Measurements from ENCODE around the gene CSMD2.

Gene CSMD2

GRCh38 chr1:33821291-33821690, 343.7 kb downstream of the CSMD2 start:
- ATAC-seq = no peak
- TF ChIP-seq ZNF70 (CRISPR knock-in tag; IDR thresholded peaks at IDR 0.05) (no peak), ZNF565 (CRISPR knock-in tag; conservative IDR thresholded peaks at IDR 0.05; ENCODE audit: low read depth) (no peak), ARNTL (CRISPR knock-in tag; IDR thresholded peaks at IDR 0.05; ENCODE audit: borderline replicate concordance, low read depth) (no peak), OSR1 (CRISPR knock-in tag; IDR thresholded peaks at IDR 0.05) (no peak), GLIS3 (CRISPR knock-in tag; IDR thresholded peaks at IDR 0.05) (no peak), POU6F1 (CRISPR knock-in tag; IDR thresholded peaks at IDR 0.05; ENCODE audit: borderline replicate concordance, low read depth) (no peak), CREB5 (CRISPR knock-in tag; IDR thresholded peaks at IDR 0.05; ENCODE audit: low read depth) (no peak), ZC3H10 (CRISPR knock-in tag; IDR thresholded peaks at IDR 0.05) (no peak)

GRCh38 chr1:33820804-33821203, 344.2 kb downstream of the CSMD2 start:
- TF ChIP-seq TOX (CRISPR knock-in tag; IDR thresholded peaks at IDR 0.05; ENCODE audit: borderline replicate concordance) (no peak), TCF4 (CRISPR knock-in tag; IDR thresholded peaks at IDR 0.05; ENCODE audit: borderline replicate concordance) (no peak), OSR1 (CRISPR knock-in tag; IDR thresholded peaks at IDR 0.05) (no peak), CSDC2 (CRISPR knock-in tag; IDR thresholded peaks at IDR 0.05) (no peak)
- ATAC-seq = no peak

- ATAC-seq = no peak; the same call in 2 of the 3 replicates
- TF ChIP-seq PATZ1 (CRISPR knock-in tag; IDR thresholded peaks at IDR 0.05; ENCODE audit: borderline replicate concordance) = no peak
- no peak for TF ChIP-seq ZFP30 (CRISPR knock-in tag; IDR thresholded peaks at IDR 0.05)
- TF ChIP-seq POU6F1 (CRISPR knock-in tag; IDR thresholded peaks at IDR 0.05; ENCODE audit: borderline replicate concordance, low read depth) = no peak
- TF ChIP-seq TCF4 (CRISPR knock-in tag; IDR thresholded peaks at IDR 0.05; ENCODE audit: borderline replicate concordance) = peak; percentile 98
- no peak for TF ChIP-seq SNAI2 (CRISPR knock-in tag; IDR thresholded peaks at IDR 0.05)
- peak; percentile 84 for TF ChIP-seq TSHZ2 (CRISPR knock-in tag; IDR thresholded peaks at IDR 0.05)
- TF ChIP-seq GLIS3 (CRISPR knock-in tag; IDR thresholded peaks at IDR 0.05) = no peak
- no peak for TF ChIP-seq CREB5 (CRISPR knock-in tag; IDR thresholded peaks at IDR 0.05; ENCODE audit: low read depth)
- TF ChIP-seq ARNTL (CRISPR knock-in tag; IDR thresholded peaks at IDR 0.05; ENCODE audit: borderline replicate concordance, low read depth) = no peak
- TF ChIP-seq ZNF70 (CRISPR knock-in tag; IDR thresholded peaks at IDR 0.05) = no peak
These were observed 345.1 kb downstream of the CSMD2 start for GRCh38 chr1:33819913-33820311.

- TF ChIP-seq PPARA (CRISPR knock-in tag; IDR thresholded peaks at IDR 0.05; ENCODE audit: borderline replicate concordance) = no peak
- no peak for TF ChIP-seq OSR1 (CRISPR knock-in tag; IDR thresholded peaks at IDR 0.05)
- no peak for TF ChIP-seq TOX (CRISPR knock-in tag; IDR thresholded peaks at IDR 0.05; ENCODE audit: borderline replicate concordance)
These were observed 345.6 kb downstream of the CSMD2 start for GRCh38 chr1:33819290-33819912.

More at GRCh38 chr1:33819290-33819912, 345.6 kb downstream of the CSMD2 start:
- ATAC-seq = no peak

Data from SK-N-SH treated with all-trans-retinoic acid at 6 μM for 48 hours (cell line).